Heart left ventricle (tissue), 13 donors: ENCODE results near the gene PPIE.

Experiments
- CTCF ChIP-seq, 12 donors: fragments of 200-600 bp; sonication (generic) in 4 of 12; IDR thresholded peaks; one replicate each; pipeline versions ENCODE4 v1.5.0 to v1.8.0; 2018 to 2022; ENCODE audit warnings: antibody characterized with exemption in 12 of 12, mild to moderate bottlenecking in 5 of 12
- POLR2A ChIP-seq, 2 donors: fragments of 450-650 bp; IDR thresholded peaks; one replicate each; pipeline ENCODE4 v1.6.1; 2017; ENCODE audit warnings: antibody characterized with exemption in 2 of 2, mild to moderate bottlenecking in 2 of 2, moderate library complexity in 2 of 2
- donor health status: ischemic (EF 13 %, LVEDD 7.1; RV severe dilation, severe dysfunction).
- donor health status: DM: no; HTN: yes; CAD: no.
- donor health status: DM: no; HTN: no; CAD: no.
- donor health status: ischemic (EF 25% LVEDD 6.9; RV normal size, moderate dysfunction).
- donor health status: ischemic (EF 25% LVEDD 5.7; RV mildly dilated, moderate dysfunction).
- donor health status: ischemic (EF 35%, LVEDD 5.7; RV mildly dilated, moderate dysfunction).
- donor health status: nonischemic (EF 11% LVEDD 7.7; RV severe dilation, severe dysfunction).
- donor health status: DM: yes; HTN: yes; CAD: no.
- donor health status: PGD.
- donor health status: ischemic (EF 29% LVEDD 5.4; RV normal size, mild dysfunction).
- donor health status: nonischemic (EF 23%, LVEDD 6.1; RV moderate dilation, normal function).

- TF ChIP-seq CTCF (IDR thresholded peaks at IDR 0.05), result no peak
- no peak for TF ChIP-seq POLR2A (IDR thresholded peaks at IDR 0.05)
Observed at GRCh38 chr1:39759436-39759726, 20.7 kb downstream of the PPIE start.
